Measurements from ENCODE around the gene KCNQ2.

DNA sequence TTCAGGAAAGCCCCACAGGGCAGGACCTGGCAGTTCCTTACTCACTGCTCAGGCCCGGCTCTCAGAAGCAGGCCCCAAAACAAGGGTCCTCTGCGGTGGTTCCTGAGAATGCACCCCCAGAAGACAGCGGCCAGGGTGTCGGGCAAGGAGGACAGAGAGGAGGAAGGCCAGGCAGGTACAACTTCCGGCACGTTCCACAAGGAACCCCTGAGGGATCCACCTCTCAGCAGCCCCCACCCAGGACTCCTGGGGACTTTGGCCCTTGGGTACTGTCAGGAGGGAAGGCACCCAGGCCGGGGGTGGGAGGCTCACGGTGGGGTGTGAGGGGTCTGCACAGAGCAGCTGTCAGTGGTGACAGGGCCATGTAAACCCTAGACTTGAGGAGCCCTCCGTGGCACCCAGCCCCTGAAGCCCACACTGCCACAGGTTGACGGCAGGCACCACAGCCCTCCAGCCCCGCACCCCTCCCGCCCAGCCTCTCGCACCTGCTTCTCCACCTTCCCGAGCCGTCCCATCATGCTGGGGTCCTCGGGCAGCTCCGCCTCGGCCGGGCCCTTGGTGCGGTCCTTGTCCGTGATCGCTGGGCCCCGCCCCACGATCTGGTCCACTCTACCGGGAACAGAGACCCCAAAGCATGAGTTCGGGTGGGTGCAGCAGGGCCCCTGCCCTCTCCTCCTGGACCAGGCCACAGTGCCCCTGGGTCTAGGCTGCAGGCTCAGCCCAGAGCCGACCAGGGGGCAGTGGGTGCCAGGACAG is 64.3 kb downstream of the KCNQ2 start:
- TF ChIP-seq POLR2AphosphoS5 (IDR thresholded peaks at IDR 0.05; ENCODE audit: low read depth) (no peak), GABPA (IDR thresholded peaks at IDR 0.05; ENCODE audit: low read depth) (no peak)
- TF ChIP-seq, protein P1, sequence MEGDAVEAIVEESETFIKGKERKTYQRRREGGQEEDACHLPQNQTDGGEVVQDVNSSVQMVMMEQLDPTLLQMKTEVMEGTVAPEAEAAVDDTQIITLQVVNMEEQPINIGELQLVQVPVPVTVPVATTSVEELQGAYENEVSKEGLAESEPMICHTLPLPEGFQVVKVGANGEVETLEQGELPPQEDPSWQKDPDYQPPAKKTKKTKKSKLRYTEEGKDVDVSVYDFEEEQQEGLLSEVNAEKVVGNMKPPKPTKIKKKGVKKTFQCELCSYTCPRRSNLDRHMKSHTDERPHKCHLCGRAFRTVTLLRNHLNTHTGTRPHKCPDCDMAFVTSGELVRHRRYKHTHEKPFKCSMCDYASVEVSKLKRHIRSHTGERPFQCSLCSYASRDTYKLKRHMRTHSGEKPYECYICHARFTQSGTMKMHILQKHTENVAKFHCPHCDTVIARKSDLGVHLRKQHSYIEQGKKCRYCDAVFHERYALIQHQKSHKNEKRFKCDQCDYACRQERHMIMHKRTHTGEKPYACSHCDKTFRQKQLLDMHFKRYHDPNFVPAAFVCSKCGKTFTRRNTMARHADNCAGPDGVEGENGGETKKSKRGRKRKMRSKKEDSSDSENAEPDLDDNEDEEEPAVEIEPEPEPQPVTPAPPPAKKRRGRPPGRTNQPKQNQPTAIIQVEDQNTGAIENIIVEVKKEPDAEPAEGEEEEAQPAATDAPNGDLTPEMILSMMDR (IDR thresholded peaks at IDR 0.05; ENCODE audit: insufficient read depth, low read length), result no peak
- TF ChIP-seq, protein P2, sequence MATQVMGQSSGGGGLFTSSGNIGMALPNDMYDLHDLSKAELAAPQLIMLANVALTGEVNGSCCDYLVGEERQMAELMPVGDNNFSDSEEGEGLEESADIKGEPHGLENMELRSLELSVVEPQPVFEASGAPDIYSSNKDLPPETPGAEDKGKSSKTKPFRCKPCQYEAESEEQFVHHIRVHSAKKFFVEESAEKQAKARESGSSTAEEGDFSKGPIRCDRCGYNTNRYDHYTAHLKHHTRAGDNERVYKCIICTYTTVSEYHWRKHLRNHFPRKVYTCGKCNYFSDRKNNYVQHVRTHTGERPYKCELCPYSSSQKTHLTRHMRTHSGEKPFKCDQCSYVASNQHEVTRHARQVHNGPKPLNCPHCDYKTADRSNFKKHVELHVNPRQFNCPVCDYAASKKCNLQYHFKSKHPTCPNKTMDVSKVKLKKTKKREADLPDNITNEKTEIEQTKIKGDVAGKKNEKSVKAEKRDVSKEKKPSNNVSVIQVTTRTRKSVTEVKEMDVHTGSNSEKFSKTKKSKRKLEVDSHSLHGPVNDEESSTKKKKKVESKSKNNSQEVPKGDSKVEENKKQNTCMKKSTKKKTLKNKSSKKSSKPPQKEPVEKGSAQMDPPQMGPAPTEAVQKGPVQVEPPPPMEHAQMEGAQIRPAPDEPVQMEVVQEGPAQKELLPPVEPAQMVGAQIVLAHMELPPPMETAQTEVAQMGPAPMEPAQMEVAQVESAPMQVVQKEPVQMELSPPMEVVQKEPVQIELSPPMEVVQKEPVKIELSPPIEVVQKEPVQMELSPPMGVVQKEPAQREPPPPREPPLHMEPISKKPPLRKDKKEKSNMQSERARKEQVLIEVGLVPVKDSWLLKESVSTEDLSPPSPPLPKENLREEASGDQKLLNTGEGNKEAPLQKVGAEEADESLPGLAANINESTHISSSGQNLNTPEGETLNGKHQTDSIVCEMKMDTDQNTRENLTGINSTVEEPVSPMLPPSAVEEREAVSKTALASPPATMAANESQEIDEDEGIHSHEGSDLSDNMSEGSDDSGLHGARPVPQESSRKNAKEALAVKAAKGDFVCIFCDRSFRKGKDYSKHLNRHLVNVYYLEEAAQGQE (IDR thresholded peaks at IDR 0.05; ENCODE audit: insufficient replicate concordance, low read depth), result no peak

All from HL-60 (cell line).